ENCODE data around the gene TMEM158.

TMEM158 gene

DNA sequence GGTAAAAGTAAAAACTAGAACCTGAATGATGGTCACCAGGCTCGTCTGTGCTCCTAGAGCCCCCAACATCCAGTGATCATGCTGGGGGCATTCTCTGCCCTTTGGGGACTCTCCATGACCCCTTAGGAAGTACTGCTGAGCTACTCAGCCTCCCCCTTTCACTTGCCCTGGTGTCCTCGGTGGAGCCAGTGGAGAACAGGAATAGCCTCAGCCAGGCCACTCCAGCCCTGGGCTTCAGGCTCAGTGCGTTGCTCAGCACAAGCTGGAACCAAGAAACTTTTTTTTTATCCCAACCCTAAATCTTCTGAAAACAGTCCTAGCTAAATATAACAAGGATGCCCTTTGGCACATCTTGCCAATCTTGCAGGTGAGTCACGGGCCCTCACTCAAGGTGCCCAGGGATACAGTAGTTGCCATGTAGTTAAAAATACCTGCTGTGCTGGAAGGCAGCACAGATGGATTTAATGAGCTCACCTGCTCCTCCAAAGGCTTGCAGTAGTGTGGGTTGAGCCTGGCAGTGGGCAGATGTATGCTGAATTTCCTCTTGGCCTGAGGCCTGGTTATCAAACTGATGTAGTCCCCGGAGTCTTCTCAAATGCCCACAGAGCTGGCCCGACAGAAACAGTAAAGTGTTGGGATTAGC lies 46.9 kb upstream of the TMEM158 start:
- DNase-seq (ENCODE audit: low read depth in 1 of 2, low spot score in 1 of 2) = no peak
- H3K27me3 ChIP-seq (ENCODE audit: insufficient read depth, poor library complexity, severe bottlenecking) = no peaks in the 10 kb centered on the region
- no peak overlapping the region for H3K27ac ChIP-seq (replicated peaks)
- TF ChIP-seq GABPA (IDR thresholded peaks at IDR 0.05; ENCODE audit: low read depth) (no peak), POLR2AphosphoS5 (IDR thresholded peaks at IDR 0.05; ENCODE audit: low read depth) (no peak), SPI1 (IDR thresholded peaks at IDR 0.05; ENCODE audit: borderline replicate concordance, low read depth) (no peak)
- TF ChIP-seq, protein P1, sequence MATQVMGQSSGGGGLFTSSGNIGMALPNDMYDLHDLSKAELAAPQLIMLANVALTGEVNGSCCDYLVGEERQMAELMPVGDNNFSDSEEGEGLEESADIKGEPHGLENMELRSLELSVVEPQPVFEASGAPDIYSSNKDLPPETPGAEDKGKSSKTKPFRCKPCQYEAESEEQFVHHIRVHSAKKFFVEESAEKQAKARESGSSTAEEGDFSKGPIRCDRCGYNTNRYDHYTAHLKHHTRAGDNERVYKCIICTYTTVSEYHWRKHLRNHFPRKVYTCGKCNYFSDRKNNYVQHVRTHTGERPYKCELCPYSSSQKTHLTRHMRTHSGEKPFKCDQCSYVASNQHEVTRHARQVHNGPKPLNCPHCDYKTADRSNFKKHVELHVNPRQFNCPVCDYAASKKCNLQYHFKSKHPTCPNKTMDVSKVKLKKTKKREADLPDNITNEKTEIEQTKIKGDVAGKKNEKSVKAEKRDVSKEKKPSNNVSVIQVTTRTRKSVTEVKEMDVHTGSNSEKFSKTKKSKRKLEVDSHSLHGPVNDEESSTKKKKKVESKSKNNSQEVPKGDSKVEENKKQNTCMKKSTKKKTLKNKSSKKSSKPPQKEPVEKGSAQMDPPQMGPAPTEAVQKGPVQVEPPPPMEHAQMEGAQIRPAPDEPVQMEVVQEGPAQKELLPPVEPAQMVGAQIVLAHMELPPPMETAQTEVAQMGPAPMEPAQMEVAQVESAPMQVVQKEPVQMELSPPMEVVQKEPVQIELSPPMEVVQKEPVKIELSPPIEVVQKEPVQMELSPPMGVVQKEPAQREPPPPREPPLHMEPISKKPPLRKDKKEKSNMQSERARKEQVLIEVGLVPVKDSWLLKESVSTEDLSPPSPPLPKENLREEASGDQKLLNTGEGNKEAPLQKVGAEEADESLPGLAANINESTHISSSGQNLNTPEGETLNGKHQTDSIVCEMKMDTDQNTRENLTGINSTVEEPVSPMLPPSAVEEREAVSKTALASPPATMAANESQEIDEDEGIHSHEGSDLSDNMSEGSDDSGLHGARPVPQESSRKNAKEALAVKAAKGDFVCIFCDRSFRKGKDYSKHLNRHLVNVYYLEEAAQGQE (IDR thresholded peaks at IDR 0.05; ENCODE audit: insufficient replicate concordance, low read depth) = no peak
- TF ChIP-seq, protein P2, sequence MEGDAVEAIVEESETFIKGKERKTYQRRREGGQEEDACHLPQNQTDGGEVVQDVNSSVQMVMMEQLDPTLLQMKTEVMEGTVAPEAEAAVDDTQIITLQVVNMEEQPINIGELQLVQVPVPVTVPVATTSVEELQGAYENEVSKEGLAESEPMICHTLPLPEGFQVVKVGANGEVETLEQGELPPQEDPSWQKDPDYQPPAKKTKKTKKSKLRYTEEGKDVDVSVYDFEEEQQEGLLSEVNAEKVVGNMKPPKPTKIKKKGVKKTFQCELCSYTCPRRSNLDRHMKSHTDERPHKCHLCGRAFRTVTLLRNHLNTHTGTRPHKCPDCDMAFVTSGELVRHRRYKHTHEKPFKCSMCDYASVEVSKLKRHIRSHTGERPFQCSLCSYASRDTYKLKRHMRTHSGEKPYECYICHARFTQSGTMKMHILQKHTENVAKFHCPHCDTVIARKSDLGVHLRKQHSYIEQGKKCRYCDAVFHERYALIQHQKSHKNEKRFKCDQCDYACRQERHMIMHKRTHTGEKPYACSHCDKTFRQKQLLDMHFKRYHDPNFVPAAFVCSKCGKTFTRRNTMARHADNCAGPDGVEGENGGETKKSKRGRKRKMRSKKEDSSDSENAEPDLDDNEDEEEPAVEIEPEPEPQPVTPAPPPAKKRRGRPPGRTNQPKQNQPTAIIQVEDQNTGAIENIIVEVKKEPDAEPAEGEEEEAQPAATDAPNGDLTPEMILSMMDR (IDR thresholded peaks at IDR 0.05; ENCODE audit: insufficient read depth, low read length) = no peak
- no peak overlapping the region for H3K4me3 ChIP-seq (replicated peaks; ENCODE audit: insufficient read depth, low read length)

DNA sequence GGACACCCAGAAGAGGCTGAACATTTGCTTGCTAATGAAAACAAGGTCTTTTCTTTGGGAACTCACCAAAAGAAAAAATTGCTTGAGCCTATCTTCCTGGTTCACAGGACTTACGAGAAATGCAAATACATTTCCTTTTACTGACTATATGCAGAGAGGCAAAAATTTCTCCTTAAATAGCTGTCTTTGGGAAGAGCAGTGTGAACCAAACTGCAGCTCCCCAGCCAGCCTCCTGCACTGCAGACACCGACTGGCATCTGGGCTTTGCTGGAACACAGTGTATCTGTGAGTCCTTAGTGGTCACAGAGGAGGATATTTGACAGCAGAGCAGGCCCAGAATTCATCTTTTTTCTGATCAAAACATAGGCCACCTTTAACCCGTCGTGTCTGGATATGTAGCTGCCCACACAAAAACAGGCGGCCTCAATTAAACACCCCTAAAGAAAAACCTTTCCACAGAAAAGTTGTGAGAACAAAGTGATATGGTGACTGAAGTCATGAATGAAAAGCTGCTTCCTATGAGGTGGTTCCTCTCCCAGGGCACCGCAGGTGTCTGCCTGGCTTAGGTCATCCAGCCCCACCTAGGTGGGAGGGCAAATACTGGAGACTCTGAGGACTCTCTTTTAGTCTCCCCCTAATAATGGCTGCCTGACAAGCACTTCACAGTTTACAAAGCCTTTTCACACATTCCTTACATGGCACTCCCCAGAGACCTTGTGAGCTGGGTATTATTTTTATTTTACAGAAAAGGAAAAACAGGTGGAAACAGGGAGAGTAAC lies 46.1 kb upstream of the TMEM158 start:
- Histone ChIP-seq H3K27ac (replicated peaks) (no peak overlapping the region), H3K27me3 (ENCODE audit: insufficient read depth, poor library complexity, severe bottlenecking) (no peaks in the 10 kb centered on the region), H3K4me3 (replicated peaks; ENCODE audit: insufficient read depth, low read length) (no peak overlapping the region)
- no peak for TF ChIP-seq SPI1 (IDR thresholded peaks at IDR 0.05; ENCODE audit: borderline replicate concordance, low read depth)
- TF ChIP-seq, protein P1 (IDR thresholded peaks at IDR 0.05; ENCODE audit: insufficient replicate concordance, low read depth) = no peak
- no peak for TF ChIP-seq GABPA (IDR thresholded peaks at IDR 0.05; ENCODE audit: low read depth)
- TF ChIP-seq, protein P2 (IDR thresholded peaks at IDR 0.05; ENCODE audit: insufficient read depth, low read length) = no peak
- no peak for TF ChIP-seq POLR2AphosphoS5 (IDR thresholded peaks at IDR 0.05; ENCODE audit: low read depth)
- DNase-seq (ENCODE audit: low read depth in 1 of 2, low spot score in 1 of 2) = no peak

DNA sequence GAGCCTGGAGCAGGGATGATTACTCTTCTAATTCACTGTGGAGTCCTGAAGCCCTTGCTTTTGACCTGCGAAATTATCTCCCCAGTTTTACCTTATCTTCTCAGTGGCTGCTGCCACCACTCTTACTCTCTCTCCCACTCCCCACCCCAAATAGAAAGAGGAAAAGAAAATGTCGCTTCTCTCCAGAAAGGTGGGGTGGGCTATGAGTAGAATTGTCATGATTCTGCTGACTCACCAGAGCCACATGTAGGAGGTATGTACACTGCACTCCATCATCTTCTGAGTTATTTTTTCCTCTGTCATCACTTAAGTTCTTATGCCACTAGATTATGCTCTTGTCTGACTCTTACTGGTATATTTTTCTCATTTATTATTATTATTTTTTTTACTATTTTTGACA lies 43.9 kb upstream of the TMEM158 start:
- Histone ChIP-seq H3K4me3 (replicated peaks; ENCODE audit: insufficient read depth, low read length) (no peak overlapping the region), H3K27me3 (ENCODE audit: insufficient read depth, poor library complexity, severe bottlenecking) (no peaks in the 10 kb centered on the region), H3K27ac (replicated peaks) (no peak overlapping the region)
- no peak for DNase-seq (ENCODE audit: low read depth in 1 of 2, low spot score in 1 of 2)
- TF ChIP-seq SPI1 (IDR thresholded peaks at IDR 0.05; ENCODE audit: borderline replicate concordance, low read depth) (no peak), GABPA (IDR thresholded peaks at IDR 0.05; ENCODE audit: low read depth) (no peak)
- TF ChIP-seq, protein P1 (IDR thresholded peaks at IDR 0.05; ENCODE audit: insufficient replicate concordance, low read depth) = no peak
- TF ChIP-seq, protein P2 (IDR thresholded peaks at IDR 0.05; ENCODE audit: insufficient read depth, low read length) = no peak
